HepG2 (cell line): ENCODE measurements around the gene ZBTB7B. TPM values are rescaled to one million over a fixed set of nuclear protein-coding genes. Genes with fewer than 3 reads are reported as not detected.

Experiments
- ATAC-seq: fragments of 200-7000 bp; cut with Tn5 transposase; 3 replicates; pipeline ENCODE4 v1.9.1; 2020; ENCODE audit warnings: mild to moderate bottlenecking, moderate library complexity
- BruUV-seq: library from RNA; stranded (reverse); fragments of 400-500 nt; replicated peaks from 2 replicates; lab custom pipeline; 2021; lab: Mats Ljungman, UMichigan
- CTCF ChIA-PET: fragments of 300-600 bp; formaldehyde crosslinking; extraction: SDS; loops from one replicate; lab custom pipeline; 2021; ENCODE audit warnings: low total read pairs, inconsistent platforms, low intra/inter-chr PET ratio; lab: Yijun Ruan, JAX
- POLR2A ChIA-PET: fragments of 350-600 bp; sonication (Branson Sonifier 250); formaldehyde crosslinking; loops from one replicate; lab custom pipeline; 2020; ENCODE audit warnings: antibody characterized with exemption, inconsistent platforms; lab: Yijun Ruan, JAX
- DNase-seq: peaks from one replicate; pipeline ENCODE4 v3.0.0-alpha.2; 2015; ENCODE audit warnings: low spot score
- FAIRE-seq: peaks from 3 replicates; lab custom pipeline; 2011; peaks lifted over from hg19 to GRCh38; lab: Jason Lieb, UNC
- H2AFZ ChIP-seq: one replicate; pipeline ENCODE4 v1.6.1; 2011; ENCODE audit warnings: low read length, inconsistent platforms
- H3K27ac ChIP-seq: fragments of 300-600 bp; 3 replicates; pipeline ENCODE4 v1.8.0; 2011; ENCODE audit warnings: mixed run types, mild to moderate bottlenecking, mixed read lengths, low read length, inconsistent platforms; ENCODE audit not compliant: insufficient read depth; ENCODE audit errors: extremely low read length
- H3K27me3 ChIP-seq, 2 experiments: fragments of 200-600 bp in 1 of 2; 2 replicates in 1 of 2; 3 replicates in 1 of 2; pipeline versions ENCODE4 v1.6.0 to v1.8.0; 2011; ENCODE audit warnings: low read length in 2 of 2, mild to moderate bottlenecking in 2 of 2, moderate library complexity in 2 of 2, inconsistent platforms in 1 of 2; ENCODE audit not compliant: insufficient read depth in 2 of 2, control insufficient read depth in 1 of 2
- H3K36me3 ChIP-seq, 2 experiments: fragments of 200-600 bp in 1 of 2; replicated peaks in 1 of 2; 2 replicates in 1 of 2; 3 replicates in 1 of 2; pipeline versions ENCODE4 v1.5.1 to v1.8.0; 2011; ENCODE audit warnings: low read length in 2 of 2, inconsistent platforms in 1 of 2; ENCODE audit not compliant: insufficient read depth in 2 of 2, control insufficient read depth in 1 of 2
- H3K4me1 ChIP-seq: 2 replicates; pipeline ENCODE4 v1.5.1; 2012; ENCODE audit warnings: low read length, inconsistent platforms; ENCODE audit not compliant: insufficient read depth
- H3K4me2 ChIP-seq: 2 replicates; pipeline ENCODE4 v1.6.0; 2011; ENCODE audit warnings: low read depth, low read length, inconsistent platforms
- H3K4me3 ChIP-seq, 3 experiments: fragments of 200-600 bp in 1 of 3; sonication (generic), shearing (Covaris generic) in 1 of 3; replicated peaks in 1 of 3; 2 replicates each; pipeline ENCODE4 v1.5.1; 2011 to 2016; ENCODE audit warnings: low read length in 3 of 3, inconsistent platforms in 2 of 3, low read depth in 2 of 3, mild to moderate bottlenecking in 2 of 3, control low read depth in 1 of 3, mixed read lengths in 1 of 3; ENCODE audit not compliant: insufficient read depth in 1 of 3
- H3K79me2 ChIP-seq: one replicate; pipeline ENCODE4 v1.6.1; 2011; ENCODE audit warnings: low read length, inconsistent platforms; ENCODE audit not compliant: insufficient read depth
- H3K9ac ChIP-seq: 2 replicates; pipeline ENCODE4 v1.6.0; 2011; ENCODE audit warnings: mild to moderate bottlenecking, low read depth, low read length, inconsistent platforms; ENCODE audit not compliant: insufficient read depth
- H3K9me3 ChIP-seq: 2 replicates; pipeline ENCODE4 v1.5.1; 2012; ENCODE audit warnings: mild to moderate bottlenecking, low read length
- H4K20me1 ChIP-seq: 2 replicates; pipeline ENCODE4 v1.6.0; 2011; ENCODE audit warnings: inconsistent platforms, mild to moderate bottlenecking, low read length, moderate library complexity; ENCODE audit not compliant: insufficient read depth
- CHD2 ChIP-seq: IDR thresholded peaks from 2 replicates; pipeline ENCODE4 v1.6.1; 2011; ENCODE audit warnings: low read depth, low read length, improper control_type of control experiment
- KDM1A ChIP-seq: IDR thresholded peaks from 2 replicates; pipeline ENCODE4 v1.6.1; 2016; ENCODE audit warnings: missing compliant biosample characterization
- PRDM10 ChIP-seq: sonication (generic); formaldehyde crosslinking; IDR thresholded peaks from 2 replicates; pipeline ENCODE4 v1.4.0; 2020; ENCODE audit warnings: low read depth, missing genetic modification reagents
- SNAPC2 ChIP-seq: sonication (generic); formaldehyde crosslinking; IDR thresholded peaks from 2 replicates; pipeline ENCODE4 v1.8.1; 2022; ENCODE audit warnings: mild to moderate bottlenecking, missing genetic modification reagents
- TEAD3 ChIP-seq: optimal IDR thresholded peaks from 2 replicates; pipeline ENCODE3; 2016; ENCODE audit warnings: borderline replicate concordance
- TSC22D2 ChIP-seq: sonication (generic); formaldehyde crosslinking; IDR thresholded peaks from 2 replicates; pipeline ENCODE4 v1.5.1; 2020; ENCODE audit warnings: missing genetic modification reagents, mild to moderate bottlenecking, borderline replicate concordance
- ZNF770 ChIP-seq: sonication (generic); formaldehyde crosslinking; IDR thresholded peaks from 2 replicates; pipeline ENCODE4 v1.5.0; 2020; ENCODE audit warnings: mild to moderate bottlenecking, missing genetic modification reagents
- ZSCAN12 ChIP-seq: sonication (generic); formaldehyde crosslinking; IDR thresholded peaks from 2 replicates; pipeline ENCODE4 v1.9.0; 2021; ENCODE audit warnings: mild to moderate bottlenecking, missing genetic modification reagents
- WGBS: methylation state at CpG from one replicate; pipeline ENCODE4 v1.1.6; 2017; ENCODE audit warnings: low lambda C conversion rate; 5-methylcytosine and 5-hydroxymethylcytosine counted together
- in situ Hi-C: cut with HindIII; loops from 2 replicates; pipeline ENCODE4 v1.10.0; 2017; ENCODE audit warnings: low pct_unique_long_range_greater_than_20kb; ENCODE audit not compliant: extremely low pct_ligation_motif_present
- intact Hi-C: fragments of 100-400 bp; cut with micrococcal nuclease; formaldehyde crosslinking; loops from one replicate; pipeline ENCODE4 v1.10.0; 2022; ENCODE audit not compliant: unreplicated experiment
- polyA plus RNA-seq, 8 experiments: library from polyadenylated mRNA; depleted of rRNA in 3 of 8; stranded (reverse) in 7 of 8; unstranded in 1 of 8; fragments of >200 nt; fragmentation: Illumina TruSeq in 4 of 8; extraction: Trizol in 4 of 8; gene quantifications; 2 replicates each; pipeline versions ENCODE4 v1.2.1 to v1.2.3, GENCODE V29; 2011 to 2016; ENCODE audit warnings: low read depth in 4 of 8, missing spikeins in 1 of 8, mixed read lengths in 1 of 8; ENCODE audit not compliant: insufficient read depth in 1 of 8
- total RNA-seq, 5 experiments: library from RNA; depleted of rRNA; stranded (reverse); fragments of >200 nt; fragmentation: Illumina TruSeq; extraction: Trizol; gene quantifications; 2 replicates each; pipeline ENCODE4 v1.2.3, GENCODE V29; 2016; ENCODE audit warnings: low read depth in 1 of 5

The ZBTB7B gene
- total and polyA plus RNA-seq, 2 of the 13 experiments (the other 11 are each of a cell fraction or from before 2014, with no cell fraction given): 15.5 to 17.5 TPM

GRCh38 chr1:155022136-155022926 lies 19.7 kb downstream of the ZBTB7B start:
- TF ChIP-seq TSC22D2 (CRISPR knock-in tag) (no peak), KDM1A (CRISPR knock-in tag) (no peak), ZNF770 (peak; percentile 50; the same call in 1 of the 2 replicates), CHD2 (no peak), PRDM10 (CRISPR knock-in tag) (peak; percentile 88), ZSCAN12 (CRISPR knock-in tag) (no peak), SNAPC2 (CRISPR knock-in tag) (no peak), TEAD3 (CRISPR knock-in tag) (peak; percentile 80)
- H2AFZ ChIP-seq: no peak overlapping the region
- peak overlapping the region; percentile 65 for H3K4me2 ChIP-seq
- H3K36me3 ChIP-seq: no peaks in the 10 kb centered on the region
- intact Hi-C loops: no loop called here
- H3K79me2 ChIP-seq: no peaks in the 10 kb centered on the region
- peak; percentile 7; the same call in 2 of the 3 replicates for ATAC-seq
- CTCF ChIA-PET: no interaction called here
- no peaks in the 10 kb centered on the region for H3K27me3 ChIP-seq
- H3K9ac ChIP-seq: no peak overlapping the region
- no peaks in the 10 kb centered on the region for H4K20me1 ChIP-seq
- POLR2A ChIA-PET: interaction anchor here (1.0 to 2.5 kb wide), 6 partner anchors 16 to 52 kb away, joined by 3 to 11 read pairs (median 4); partner anchors contain the start of gene SHC1
- no peak for DNase-seq
- in situ Hi-C loops: no loop called here
- H3K4me3 ChIP-seq: peak overlapping the region in 1 of 3 experiments; percentile 30; a peak in 1 of 6 replicates
- BruUV-seq: no TSS peak
- H3K9me3 ChIP-seq: no peaks in the 10 kb centered on the region
- H3K4me1 ChIP-seq: peaks cover 68% of the 10 kb centered on the region
- 49% methylated on average over 8 of the region's 8 CpGs for WGBS
- FAIRE-seq: peak; percentile 46
- no peak overlapping the region for H3K27ac ChIP-seq
